Measurements from ENCODE around the gene PRAC2. TPM values are rescaled to one million over a fixed set of nuclear protein-coding genes. Genes with fewer than 3 reads are reported as not detected.

Gene PRAC2
- total and polyA plus RNA-seq, 11 donors: not detected

- Histone ChIP-seq H3K4me3 (no peak overlapping the region), H3K27me3 (peaks cover 75 to 100% (median 99%) of the 10 kb centered on the region in 9 donors), H3K36me3 (no peaks in the 10 kb centered on the region), H3K27ac (no peak overlapping the region), H3K9me3 (no peaks in the 10 kb centered on the region), H3K4me1 (peaks cover 0 to 31% (median 0%) of the 10 kb centered on the region in 12 donors)
- intact Hi-C loops (cut with DNase I): no loop called here
- no peak for ATAC-seq
- 0 to 4% (median 1%) methylated on average over 2 to 3 of the region's 3 CpGs for WGBS, 4 donors
- DNase-seq: no peak
- no peak for TF ChIP-seq POLR2A (IDR thresholded peaks at IDR 0.05)
- TF ChIP-seq CTCF (IDR thresholded peaks at IDR 0.05): no peak
Observed at GRCh38 chr17:48751172-48751571, 28.2 kb downstream of the PRAC2 start.

GRCh38 chr17:48751733-48752398 is 28.9 kb downstream of the PRAC2 start:
- WGBS, 4 donors: 5 to 7% (median 5%) methylated on average over 13 of the region's 13 CpGs
- ATAC-seq (no peak), DNase-seq (no peak)
- Histone ChIP-seq H3K4me3 (no peak overlapping the region), H3K27me3 (peaks cover 71 to 100% (median 100%) of the 10 kb centered on the region in 9 donors), H3K27ac (no peak overlapping the region), H3K9me3 (no peaks in the 10 kb centered on the region), H3K4me1 (peaks cover 0 to 35% (median 0%) of the 10 kb centered on the region in 12 donors), H3K36me3 (no peaks in the 10 kb centered on the region)
- no peak for TF ChIP-seq CTCF (IDR thresholded peaks at IDR 0.05)
- no peak for TF ChIP-seq POLR2A (IDR thresholded peaks at IDR 0.05)
- intact Hi-C loops (cut with DNase I): no loop called here

GRCh38 chr17:48752399-48753288 is 29.7 kb downstream of the PRAC2 start:
- Histone ChIP-seq H3K27ac (no peak overlapping the region), H3K36me3 (no peaks in the 10 kb centered on the region), H3K27me3 (peaks cover 64 to 100% (median 100%) of the 10 kb centered on the region in 9 donors), H3K4me3 (no peak overlapping the region), H3K4me1 (peaks cover 0 to 35% (median 0%) of the 10 kb centered on the region in 12 donors), H3K9me3 (no peaks in the 10 kb centered on the region)
- WGBS, 4 donors: 2 to 5% (median 4%) methylated on average over 33 to 43 of the region's 43 CpGs
- DNase-seq (no peak), ATAC-seq (no peak)
- TF ChIP-seq POLR2A (IDR thresholded peaks at IDR 0.05): no peak
- no peak for TF ChIP-seq CTCF (IDR thresholded peaks at IDR 0.05)
- intact Hi-C loops (cut with DNase I): no loop called here
